Heart left ventricle (tissue), 13 donors: ENCODE results near the gene PDCD7.
"Not testable (repeated sequence)": the region's sequence is repeated elsewhere in the genome, so short reads cannot be mapped to it uniquely, and the experiment has no call there.

ENCODE experiments used
- POLR2A ChIP-seq, 2 donors: fragments of 450-650 bp; IDR thresholded peaks; one replicate each; pipeline ENCODE4 v1.6.1; 2017; ENCODE audit warnings: antibody characterized with exemption in 2 of 2, mild to moderate bottlenecking in 2 of 2, moderate library complexity in 2 of 2
- TF ChIP-seq, protein P1 (sequence below), 12 donors: fragments of 200-600 bp; sonication (generic) in 4 of 12; IDR thresholded peaks; one replicate each; pipeline versions ENCODE4 v1.5.0 to v1.8.0; 2018 to 2022; ENCODE audit warnings: antibody characterized with exemption in 12 of 12, mild to moderate bottlenecking in 5 of 12
- donor health status: ischemic (EF 13 %, LVEDD 7.1; RV severe dilation, severe dysfunction).
- donor health status: DM: no; HTN: yes; CAD: no.
- donor health status: DM: no; HTN: no; CAD: no.
- donor health status: ischemic (EF 25% LVEDD 6.9; RV normal size, moderate dysfunction).
- donor health status: ischemic (EF 25% LVEDD 5.7; RV mildly dilated, moderate dysfunction).
- donor health status: ischemic (EF 35%, LVEDD 5.7; RV mildly dilated, moderate dysfunction).
- donor health status: nonischemic (EF 11% LVEDD 7.7; RV severe dilation, severe dysfunction).
- donor health status: DM: yes; HTN: yes; CAD: no.
- donor health status: PGD.
- donor health status: ischemic (EF 29% LVEDD 5.4; RV normal size, mild dysfunction).
- donor health status: nonischemic (EF 23%, LVEDD 6.1; RV moderate dilation, normal function).

DNA sequence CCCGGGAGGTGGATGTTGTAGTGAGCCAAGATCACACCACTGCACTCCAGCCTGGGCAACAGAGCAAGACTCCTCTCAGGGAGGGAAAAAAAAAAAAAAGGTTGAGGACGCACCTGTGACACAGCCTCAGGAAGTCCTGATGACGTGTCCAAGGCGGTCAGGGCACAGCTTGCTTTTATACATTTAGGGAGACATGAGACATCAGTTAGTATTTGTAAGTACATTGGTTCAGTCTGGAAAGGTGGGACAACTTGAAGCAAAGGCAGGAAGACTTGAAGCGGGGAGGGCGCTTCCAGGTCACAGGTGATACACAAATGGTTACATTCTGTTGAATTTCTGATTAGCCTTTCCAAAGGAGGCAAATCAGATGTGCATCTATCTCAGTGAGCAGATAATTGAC, 5.0 kb upstream of the PDCD7 start:
- TF ChIP-seq POLR2A (IDR thresholded peaks at IDR 0.05), result not testable (repeated sequence)
- TF ChIP-seq, protein P1, sequence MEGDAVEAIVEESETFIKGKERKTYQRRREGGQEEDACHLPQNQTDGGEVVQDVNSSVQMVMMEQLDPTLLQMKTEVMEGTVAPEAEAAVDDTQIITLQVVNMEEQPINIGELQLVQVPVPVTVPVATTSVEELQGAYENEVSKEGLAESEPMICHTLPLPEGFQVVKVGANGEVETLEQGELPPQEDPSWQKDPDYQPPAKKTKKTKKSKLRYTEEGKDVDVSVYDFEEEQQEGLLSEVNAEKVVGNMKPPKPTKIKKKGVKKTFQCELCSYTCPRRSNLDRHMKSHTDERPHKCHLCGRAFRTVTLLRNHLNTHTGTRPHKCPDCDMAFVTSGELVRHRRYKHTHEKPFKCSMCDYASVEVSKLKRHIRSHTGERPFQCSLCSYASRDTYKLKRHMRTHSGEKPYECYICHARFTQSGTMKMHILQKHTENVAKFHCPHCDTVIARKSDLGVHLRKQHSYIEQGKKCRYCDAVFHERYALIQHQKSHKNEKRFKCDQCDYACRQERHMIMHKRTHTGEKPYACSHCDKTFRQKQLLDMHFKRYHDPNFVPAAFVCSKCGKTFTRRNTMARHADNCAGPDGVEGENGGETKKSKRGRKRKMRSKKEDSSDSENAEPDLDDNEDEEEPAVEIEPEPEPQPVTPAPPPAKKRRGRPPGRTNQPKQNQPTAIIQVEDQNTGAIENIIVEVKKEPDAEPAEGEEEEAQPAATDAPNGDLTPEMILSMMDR (IDR thresholded peaks at IDR 0.05), result not testable (repeated sequence)
